ENCODE measurements around the gene DBX1.

DNA sequence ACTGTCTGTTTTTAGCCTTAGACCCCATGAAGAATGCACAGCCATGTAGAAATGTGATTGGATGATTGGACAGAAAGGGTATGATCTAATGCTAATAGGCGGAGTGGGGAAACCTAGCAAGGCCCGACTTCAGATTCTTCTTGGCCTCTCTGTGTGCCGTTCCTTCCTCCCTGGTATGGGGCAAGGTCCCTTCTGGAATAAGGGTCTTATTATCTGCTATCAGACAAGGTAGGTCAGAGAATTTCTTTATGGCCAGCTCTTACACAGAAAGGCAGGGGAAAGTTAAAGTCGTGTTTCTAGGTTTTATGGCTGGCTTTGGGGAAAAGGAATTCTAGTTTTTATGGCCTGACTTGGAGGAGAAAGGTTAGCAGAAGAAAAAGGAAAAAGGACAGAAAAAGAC, 30.6 kb downstream of the DBX1 start:
- no peak for TF ChIP-seq EZH2 (IDR thresholded peaks at IDR 0.05; ENCODE audit: insufficient read depth, poor library complexity, severe bottlenecking)
- TF ChIP-seq EZH2phosphoT487 (IDR thresholded peaks at IDR 0.05; ENCODE audit: insufficient read depth, low read depth), result no peak

All from GM23248 (cell line).